GM19455 (cell line): ENCODE results near the gene TTLL11.

ENCODE experiments used
- ATAC-seq: cut with Tn5 transposase; IDR thresholded peaks from one replicate; pipeline ENCODE4 v1.9.1; 2021; ENCODE audit not compliant: unreplicated experiment

The TTLL11 gene

GRCh38 chr9:122092611-122093506, at the start of gene TTLL11:
Gene TTLL11, minus strand, starts transcription at chr9:122093308. Its CDS starts 160 bp downstream, at chr9:122093148.
- peak; percentile 96 for ATAC-seq

- no peak for ATAC-seq
Measured at GRCh38 chr9:122141671-122142070, 48.6 kb upstream of the TTLL11 start.

GRCh38 chr9:122140368-122141193, 47.5 kb upstream of the TTLL11 start:
- ATAC-seq: no peak

- ATAC-seq: no peak
Measured at GRCh38 chr9:122138560-122139268, 45.6 kb upstream of the TTLL11 start.

GRCh38 chr9:122135529-122135859, 42.4 kb upstream of the TTLL11 start:
- ATAC-seq: no peak

GRCh38 chr9:122134822-122135528, 41.9 kb upstream of the TTLL11 start:
- no peak for ATAC-seq

GRCh38 chr9:122133984-122134535, 41.0 kb upstream of the TTLL11 start:
- ATAC-seq: no peak

GRCh38 chr9:122133263-122133983, 40.3 kb upstream of the TTLL11 start:
- ATAC-seq: no peak

GRCh38 chr9:122132539-122132938, 39.4 kb upstream of the TTLL11 start:
- no peak for ATAC-seq

- ATAC-seq: no peak
Measured at GRCh38 chr9:122131401-122132001, 38.4 kb upstream of the TTLL11 start.

- no peak for ATAC-seq
Measured at GRCh38 chr9:122130837-122131236, 37.7 kb upstream of the TTLL11 start.

GRCh38 chr9:122129969-122130368, 36.9 kb upstream of the TTLL11 start:
- no peak for ATAC-seq

GRCh38 chr9:122128969-122129343, 35.8 kb upstream of the TTLL11 start:
- ATAC-seq: no peak

GRCh38 chr9:122128007-122128968, 35.2 kb upstream of the TTLL11 start:
- ATAC-seq: no peak

- no peak for ATAC-seq
Measured at GRCh38 chr9:122127396-122127798, 34.3 kb upstream of the TTLL11 start.

- no peak for ATAC-seq
Measured at GRCh38 chr9:122126331-122127261, 33.5 kb upstream of the TTLL11 start.
